Subcutaneous abdominal adipose tissue (tissue), 5 donors: Measurements from ENCODE around the gene AMIGO2.

Experiments
- H3K27ac ChIP-seq: one replicate; pipeline ENCODE4 v1.7.0; 2013; ENCODE audit warnings: low read depth, mild to moderate bottlenecking, inconsistent platforms, low read length, moderate library complexity
- H3K27me3 ChIP-seq, 5 donors: one replicate each; pipeline ENCODE4 v1.7.0; 2013; ENCODE audit warnings: low read length in 5 of 5, inconsistent platforms in 1 of 5; ENCODE audit not compliant: control insufficient read depth in 5 of 5, insufficient read depth in 4 of 5
- H3K36me3 ChIP-seq, 5 donors: one replicate each; pipeline ENCODE4 v1.7.0; 2013; ENCODE audit warnings: low read length in 5 of 5; ENCODE audit not compliant: control insufficient read depth in 5 of 5, insufficient read depth in 5 of 5
- H3K4me1 ChIP-seq, 5 donors: one replicate each; pipeline ENCODE4 v1.7.0; 2013; ENCODE audit warnings: low read length in 5 of 5, mild to moderate bottlenecking in 3 of 5, moderate library complexity in 1 of 5; ENCODE audit not compliant: control insufficient read depth in 5 of 5, insufficient read depth in 5 of 5
- H3K4me3 ChIP-seq, 5 donors: one replicate each; pipeline ENCODE4 v1.7.0; 2013; ENCODE audit warnings: low read length in 5 of 5, low read depth in 1 of 5
- H3K9ac ChIP-seq, 5 donors: one replicate each; pipeline ENCODE4 v1.7.0; 2013; ENCODE audit warnings: low read length in 5 of 5, mild to moderate bottlenecking in 4 of 5, moderate library complexity in 3 of 5
- H3K9me3 ChIP-seq, 5 donors: one replicate each; pipeline ENCODE4 v1.7.0; 2013; ENCODE audit warnings: low read length in 5 of 5; ENCODE audit not compliant: control insufficient read depth in 5 of 5
- donor health status: healthy.
- donor health status: healthy.
- donor health status: healthy.
- donor health status: healthy.
- donor health status: healthy.

Gene AMIGO2

DNA sequence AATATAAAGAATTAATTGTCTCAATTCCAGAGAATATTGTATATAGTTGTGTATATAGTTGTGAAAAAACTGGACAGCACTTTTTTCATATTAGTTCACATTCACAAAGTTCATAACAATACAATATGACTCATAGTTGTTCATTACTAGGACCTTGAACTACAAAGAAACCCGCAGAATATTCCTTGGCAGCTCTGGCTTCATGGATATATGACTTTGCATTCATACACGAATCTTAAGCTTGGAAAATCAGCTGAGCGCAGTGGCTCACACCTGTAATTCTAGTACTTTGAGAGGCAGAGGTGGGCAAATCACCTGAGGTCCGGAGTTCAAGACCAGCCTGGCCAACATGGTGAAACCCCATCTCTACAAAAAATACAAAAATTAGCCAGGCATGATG lies 38.4 kb downstream of the AMIGO2 start:
- Histone ChIP-seq H3K4me3 (no peak overlapping the region), H3K9ac (no peak overlapping the region), H3K36me3 (no peaks in the 10 kb centered on the region), H3K27ac (no peak overlapping the region), H3K27me3 (no peaks in the 10 kb centered on the region), H3K9me3 (no peaks in the 10 kb centered on the region), H3K4me1 (no peaks in the 10 kb centered on the region)

GRCh38 chr12:47039756-47040155 lies 40.0 kb downstream of the AMIGO2 start:
- Histone ChIP-seq H3K9ac (no peak overlapping the region), H3K27ac (no peak overlapping the region), H3K4me3 (no peak overlapping the region), H3K36me3 (no peaks in the 10 kb centered on the region), H3K9me3 (no peaks in the 10 kb centered on the region), H3K27me3 (no peaks in the 10 kb centered on the region), H3K4me1 (no peaks in the 10 kb centered on the region)

DNA sequence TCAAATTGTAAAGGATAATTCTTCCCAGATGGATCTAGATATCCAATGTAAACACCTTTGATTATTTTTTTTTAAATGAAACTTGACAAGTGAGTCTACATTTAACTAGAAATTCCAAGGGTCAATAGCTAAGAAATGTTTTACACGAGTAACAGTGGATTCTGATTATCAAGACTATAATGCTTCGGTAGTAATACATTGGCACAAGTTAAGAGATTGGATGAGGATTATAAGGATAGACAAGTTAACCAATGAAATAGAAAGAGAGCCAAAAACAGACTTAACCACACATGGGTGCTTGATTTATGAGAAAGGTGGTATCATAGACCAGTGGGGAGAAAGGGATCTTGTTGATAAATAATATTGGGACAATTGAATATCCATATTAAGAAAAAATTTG lies 40.7 kb downstream of the AMIGO2 start:
- H3K9ac ChIP-seq, result no peak overlapping the region
- no peaks in the 10 kb centered on the region for H3K27me3 ChIP-seq
- H3K36me3 ChIP-seq, result no peaks in the 10 kb centered on the region
- H3K4me3 ChIP-seq, result no peak overlapping the region
- no peaks in the 10 kb centered on the region for H3K4me1 ChIP-seq
- H3K9me3 ChIP-seq, result no peaks in the 10 kb centered on the region
- H3K27ac ChIP-seq, result no peak overlapping the region

DNA sequence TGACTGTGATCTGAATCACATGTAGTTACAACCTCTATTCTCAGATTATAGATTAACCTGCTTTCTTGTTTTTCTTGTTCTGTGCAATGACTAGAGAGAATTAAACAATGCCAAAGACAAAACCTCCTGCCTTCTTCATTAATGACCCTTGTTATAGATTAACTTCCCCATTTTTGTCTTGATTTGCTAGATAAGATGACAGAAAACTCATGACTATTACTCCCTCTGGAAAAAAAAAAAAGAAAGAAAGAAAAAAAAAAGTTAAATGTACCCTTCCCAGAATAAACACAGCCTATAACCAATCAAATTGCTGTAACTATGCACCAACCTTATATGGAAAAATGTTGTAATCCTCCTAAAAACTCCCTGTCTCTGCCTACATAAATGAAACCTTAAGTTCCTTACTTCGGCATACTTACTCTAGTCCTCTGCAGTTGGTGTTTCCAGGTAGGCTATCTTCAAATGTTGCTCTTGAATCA lies 41.5 kb downstream of the AMIGO2 start:
- no peak overlapping the region for H3K4me3 ChIP-seq
- H3K4me1 ChIP-seq, result peaks cover 0 to 5% (median 4%) of the 10 kb centered on the region in 5 donors
- H3K27ac ChIP-seq, result no peak overlapping the region
- peak overlapping the region in 1 of 5 donors; percentile 30 for H3K9ac ChIP-seq
- no peaks in the 10 kb centered on the region for H3K9me3 ChIP-seq
- no peaks in the 10 kb centered on the region for H3K36me3 ChIP-seq
- no peaks in the 10 kb centered on the region for H3K27me3 ChIP-seq

DNA sequence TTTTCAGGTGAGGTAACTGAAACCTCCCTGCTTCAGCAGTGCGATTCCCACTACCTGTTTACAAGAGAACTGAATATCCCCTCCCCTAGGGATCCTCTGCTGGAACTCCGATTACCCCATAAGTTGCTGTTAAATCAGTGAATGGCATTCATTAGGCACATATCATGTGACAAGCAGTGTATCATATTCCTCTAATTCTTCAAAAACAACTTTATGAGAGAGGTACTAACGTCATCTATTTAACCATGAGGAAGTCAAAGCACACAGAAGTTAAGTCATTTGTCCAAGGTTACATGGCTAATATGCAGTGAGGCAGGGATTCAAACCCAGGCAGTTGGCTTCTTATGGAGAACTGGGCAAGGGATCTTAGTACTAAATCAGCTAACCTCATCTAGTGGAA lies 44.3 kb downstream of the AMIGO2 start:
- H3K4me1 ChIP-seq, result peaks cover 0 to 12% (median 10%) of the 10 kb centered on the region in 5 donors
- no peaks in the 10 kb centered on the region for H3K36me3 ChIP-seq
- no peak overlapping the region for H3K27ac ChIP-seq
- H3K27me3 ChIP-seq, result no peaks in the 10 kb centered on the region
- H3K9ac ChIP-seq, result no peak overlapping the region
- no peaks in the 10 kb centered on the region for H3K9me3 ChIP-seq
- no peak overlapping the region for H3K4me3 ChIP-seq

- Histone ChIP-seq H3K9ac (no peak overlapping the region), H3K4me1 (peaks cover 0 to 12% (median 10%) of the 10 kb centered on the region in 5 donors), H3K27ac (no peak overlapping the region), H3K36me3 (no peaks in the 10 kb centered on the region), H3K4me3 (no peak overlapping the region), H3K9me3 (no peaks in the 10 kb centered on the region), H3K27me3 (no peaks in the 10 kb centered on the region)
Measured at GRCh38 chr12:47034661-47035060, 45.1 kb downstream of the AMIGO2 start.

DNA sequence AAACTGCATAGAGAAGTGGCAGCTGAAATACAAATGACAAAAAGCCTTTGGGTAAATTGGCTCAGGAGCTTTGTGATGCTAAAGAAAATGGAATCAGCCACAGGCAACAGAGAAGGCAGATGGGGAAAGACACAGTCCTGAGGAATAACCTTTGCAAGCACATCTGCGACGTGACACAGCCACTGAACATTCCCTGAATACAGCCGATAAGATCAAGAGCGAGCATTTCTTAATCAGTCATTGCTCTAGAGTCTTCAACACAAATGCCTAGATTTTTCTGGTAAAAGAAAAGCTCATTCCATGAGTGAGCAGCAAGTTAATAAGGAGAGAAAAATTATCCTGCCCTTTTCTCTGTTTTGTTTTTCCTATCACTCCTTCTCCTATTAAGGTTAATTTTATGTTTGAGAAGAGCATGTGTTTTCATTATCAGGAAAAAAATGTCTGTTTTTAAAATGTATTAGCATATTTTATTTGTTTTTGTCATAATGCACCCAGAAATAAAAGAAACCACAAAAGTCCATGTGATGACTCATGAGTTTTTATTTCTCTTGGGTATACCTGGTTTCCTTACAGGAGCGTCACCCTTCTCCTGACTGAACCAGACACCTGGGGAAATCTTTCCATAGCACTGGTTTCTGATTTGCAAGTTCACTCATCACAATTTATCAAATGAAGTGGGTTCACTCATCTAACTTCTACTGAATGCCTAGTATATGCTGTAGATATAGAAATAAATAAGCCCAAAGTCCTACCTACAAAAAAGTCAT lies 45.8 kb downstream of the AMIGO2 start:
- no peak overlapping the region for H3K27ac ChIP-seq
- no peaks in the 10 kb centered on the region for H3K36me3 ChIP-seq
- no peaks in the 10 kb centered on the region for H3K27me3 ChIP-seq

DNA sequence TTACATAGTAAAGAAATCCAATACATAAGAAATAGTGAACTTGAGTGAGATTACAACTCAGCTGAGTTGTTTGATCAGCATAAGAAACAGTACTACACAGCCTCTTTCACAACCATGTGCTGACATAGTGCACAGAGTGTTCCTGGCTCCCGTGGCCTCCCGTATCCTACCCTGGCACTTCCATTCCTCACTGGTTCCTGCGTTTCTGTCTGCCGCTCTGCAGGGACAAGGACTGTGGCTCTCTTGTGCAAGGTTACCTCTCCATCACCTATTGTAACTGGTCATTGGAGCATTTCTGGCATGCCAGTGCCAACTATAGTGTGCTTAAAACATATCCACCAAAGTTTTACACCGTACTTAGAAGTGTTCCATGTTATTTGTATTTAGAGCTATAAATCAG lies 46.7 kb downstream of the AMIGO2 start:
- H3K27ac ChIP-seq, result no peak overlapping the region
- H3K4me1 ChIP-seq, result peaks cover 0 to 12% (median 10%) of the 10 kb centered on the region in 5 donors
- H3K9ac ChIP-seq, result no peak overlapping the region
- no peaks in the 10 kb centered on the region for H3K9me3 ChIP-seq
- no peaks in the 10 kb centered on the region for H3K36me3 ChIP-seq
- H3K27me3 ChIP-seq, result no peaks in the 10 kb centered on the region
- peak overlapping the region in 2 of 5 donors; percentile 49 to 55 for H3K4me3 ChIP-seq

More for the DNA sequence above, 45.8 kb downstream of the AMIGO2 start:
- Histone ChIP-seq H3K4me1 (peaks cover 0 to 12% (median 10%) of the 10 kb centered on the region in 5 donors), H3K9me3 (no peaks in the 10 kb centered on the region), H3K9ac (no peak overlapping the region), H3K4me3 (no peak overlapping the region)

- no peak overlapping the region for H3K9ac ChIP-seq
- H3K27ac ChIP-seq, result no peak overlapping the region
- no peaks in the 10 kb centered on the region for H3K9me3 ChIP-seq
- peaks cover 0 to 12% (median 10%) of the 10 kb centered on the region in 5 donors for H3K4me1 ChIP-seq
- H3K36me3 ChIP-seq, result no peaks in the 10 kb centered on the region
- peak overlapping the region in 1 of 5 donors; percentile 49 for H3K4me3 ChIP-seq
- no peaks in the 10 kb centered on the region for H3K27me3 ChIP-seq
Measured at GRCh38 chr12:47032644-47033043, 47.1 kb downstream of the AMIGO2 start.

- Histone ChIP-seq H3K4me3 (no peak overlapping the region), H3K4me1 (peaks cover 0 to 12% (median 10%) of the 10 kb centered on the region in 5 donors), H3K36me3 (no peaks in the 10 kb centered on the region), H3K27ac (no peak overlapping the region), H3K27me3 (peaks cover 0 to 3% (median 0%) of the 10 kb centered on the region in 5 donors), H3K9me3 (no peaks in the 10 kb centered on the region), H3K9ac (no peak overlapping the region)
Measured at GRCh38 chr12:47029903-47030302, 49.9 kb downstream of the AMIGO2 start.
